ENCODE results near the gene TPRX2.

TPRX2 gene

DNA sequence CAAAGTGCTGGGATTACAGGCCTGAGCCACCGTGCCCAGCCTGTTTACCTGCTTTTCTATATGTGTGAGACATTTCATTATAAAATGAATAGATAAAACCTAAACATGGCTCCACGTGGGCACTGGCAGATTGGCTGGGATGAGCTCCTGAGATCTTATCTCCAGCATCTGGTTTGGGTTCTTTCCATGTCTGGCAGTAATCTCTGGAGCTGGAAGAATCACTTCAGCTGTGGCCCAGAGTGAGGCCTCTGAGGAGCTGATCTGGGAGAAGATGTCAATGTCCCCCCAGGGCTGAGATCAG is 32.5 kb downstream of the TPRX2 start:
- H3K4me3 ChIP-seq (ENCODE audit: low read length), result no peak overlapping the region
- no peak overlapping the region for H3K27ac ChIP-seq (ENCODE audit: low read length)
- no peaks in the 10 kb centered on the region for H3K4me1 ChIP-seq (ENCODE audit: low read length)

DNA sequence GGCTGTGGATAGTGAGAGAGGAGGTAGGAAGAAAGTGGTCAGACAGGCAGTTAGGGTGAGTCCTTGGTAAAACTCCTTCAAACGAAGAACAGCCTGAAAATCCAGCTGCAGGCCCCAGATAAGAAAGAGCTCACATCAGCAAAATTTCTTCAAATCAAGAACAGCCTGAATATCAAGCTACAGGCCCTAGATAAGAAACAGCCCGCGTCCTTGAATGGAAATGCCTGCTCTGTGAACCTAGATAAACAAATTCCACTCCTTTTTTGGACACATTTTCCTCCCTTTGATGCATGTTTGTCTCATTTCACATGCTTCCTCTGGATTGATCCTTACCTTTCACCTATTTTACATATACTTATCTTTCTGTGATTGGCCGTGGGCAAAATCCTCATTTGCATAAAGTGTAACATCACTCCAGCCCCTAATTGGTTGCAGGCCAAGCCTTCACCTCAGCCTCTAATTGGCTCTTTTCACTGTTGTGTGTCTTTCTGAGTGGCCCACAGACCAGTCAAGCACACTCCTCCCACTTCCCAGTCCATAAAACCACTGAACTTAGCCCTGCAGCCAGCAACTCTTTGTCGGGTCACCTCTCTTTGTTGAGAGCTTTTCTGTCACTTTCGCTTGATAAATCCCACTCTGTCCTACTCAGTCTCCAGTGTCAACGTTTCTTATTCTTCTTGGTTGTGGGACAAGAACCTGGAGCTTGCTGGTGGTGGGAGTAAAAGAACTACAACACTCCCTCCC is 33.1 kb downstream of the TPRX2 start:
- H2AFZ ChIP-seq (ENCODE audit: low read length), result no peak overlapping the region
- H3K9ac ChIP-seq (ENCODE audit: low read length), result no peak overlapping the region
- H3K27me3 ChIP-seq (replicated peaks; ENCODE audit: insufficient read depth, low read length), result peaks cover 82% of the 10 kb centered on the region
- no peak overlapping the region for H3K4me3 ChIP-seq (ENCODE audit: low read length)
- H3F3A ChIP-seq (ENCODE audit: insufficient read depth, low read length), result no peaks in the 10 kb centered on the region
- DNase-seq, result no peak
- H3K36me3 ChIP-seq (replicated peaks; ENCODE audit: insufficient read depth, low read length), result no peaks in the 10 kb centered on the region
- no peak for TF ChIP-seq EZH2phosphoT487 (IDR thresholded peaks at IDR 0.05; ENCODE audit: low read length)
- TF ChIP-seq, protein P1, sequence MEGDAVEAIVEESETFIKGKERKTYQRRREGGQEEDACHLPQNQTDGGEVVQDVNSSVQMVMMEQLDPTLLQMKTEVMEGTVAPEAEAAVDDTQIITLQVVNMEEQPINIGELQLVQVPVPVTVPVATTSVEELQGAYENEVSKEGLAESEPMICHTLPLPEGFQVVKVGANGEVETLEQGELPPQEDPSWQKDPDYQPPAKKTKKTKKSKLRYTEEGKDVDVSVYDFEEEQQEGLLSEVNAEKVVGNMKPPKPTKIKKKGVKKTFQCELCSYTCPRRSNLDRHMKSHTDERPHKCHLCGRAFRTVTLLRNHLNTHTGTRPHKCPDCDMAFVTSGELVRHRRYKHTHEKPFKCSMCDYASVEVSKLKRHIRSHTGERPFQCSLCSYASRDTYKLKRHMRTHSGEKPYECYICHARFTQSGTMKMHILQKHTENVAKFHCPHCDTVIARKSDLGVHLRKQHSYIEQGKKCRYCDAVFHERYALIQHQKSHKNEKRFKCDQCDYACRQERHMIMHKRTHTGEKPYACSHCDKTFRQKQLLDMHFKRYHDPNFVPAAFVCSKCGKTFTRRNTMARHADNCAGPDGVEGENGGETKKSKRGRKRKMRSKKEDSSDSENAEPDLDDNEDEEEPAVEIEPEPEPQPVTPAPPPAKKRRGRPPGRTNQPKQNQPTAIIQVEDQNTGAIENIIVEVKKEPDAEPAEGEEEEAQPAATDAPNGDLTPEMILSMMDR (IDR thresholded peaks at IDR 0.05; ENCODE audit: low read length), result no peak
- TF ChIP-seq EZH2 (optimal IDR thresholded peaks at IDR 0.05; ENCODE audit: low read depth, low read length), result no peak
- no peaks in the 10 kb centered on the region for H3K9me3 ChIP-seq (replicated peaks; ENCODE audit: insufficient read depth, low read length)
- H3K27ac ChIP-seq (ENCODE audit: low read length), result no peak overlapping the region
- H3K4me2 ChIP-seq (ENCODE audit: low read depth, low read length), result no peak overlapping the region
- H3K79me2 ChIP-seq (ENCODE audit: low read length), result no peaks in the 10 kb centered on the region
- no peaks in the 10 kb centered on the region for H3K4me1 ChIP-seq (ENCODE audit: low read length)
- H4K20me1 ChIP-seq (ENCODE audit: insufficient read depth, low read length), result no peaks in the 10 kb centered on the region
- H3K9me2 ChIP-seq (replicated peaks; ENCODE audit: insufficient read depth, low read length), result no peaks in the 10 kb centered on the region

More for the DNA sequence above, 32.5 kb downstream of the TPRX2 start:
- no peak for TF ChIP-seq EZH2 (optimal IDR thresholded peaks at IDR 0.05; ENCODE audit: low read depth, low read length)
- TF ChIP-seq, protein P1 (IDR thresholded peaks at IDR 0.05; ENCODE audit: low read length), result no peak
- no peak for TF ChIP-seq EZH2phosphoT487 (IDR thresholded peaks at IDR 0.05; ENCODE audit: low read length)
- no peaks in the 10 kb centered on the region for H3K9me2 ChIP-seq (replicated peaks; ENCODE audit: insufficient read depth, low read length)
- H3K4me2 ChIP-seq (ENCODE audit: low read depth, low read length), result no peak overlapping the region
- no peaks in the 10 kb centered on the region for H3K36me3 ChIP-seq (replicated peaks; ENCODE audit: insufficient read depth, low read length)
- no peak overlapping the region for H3K9ac ChIP-seq (ENCODE audit: low read length)
- H3K27me3 ChIP-seq (replicated peaks; ENCODE audit: insufficient read depth, low read length), result peaks cover 82% of the 10 kb centered on the region
- H3F3A ChIP-seq (ENCODE audit: insufficient read depth, low read length), result no peaks in the 10 kb centered on the region
- DNase-seq, result no peak
- no peak overlapping the region for H2AFZ ChIP-seq (ENCODE audit: low read length)
- no peaks in the 10 kb centered on the region for H3K79me2 ChIP-seq (ENCODE audit: low read length)
- no peaks in the 10 kb centered on the region for H4K20me1 ChIP-seq (ENCODE audit: insufficient read depth, low read length)
- no peaks in the 10 kb centered on the region for H3K9me3 ChIP-seq (replicated peaks; ENCODE audit: insufficient read depth, low read length)

DNA sequence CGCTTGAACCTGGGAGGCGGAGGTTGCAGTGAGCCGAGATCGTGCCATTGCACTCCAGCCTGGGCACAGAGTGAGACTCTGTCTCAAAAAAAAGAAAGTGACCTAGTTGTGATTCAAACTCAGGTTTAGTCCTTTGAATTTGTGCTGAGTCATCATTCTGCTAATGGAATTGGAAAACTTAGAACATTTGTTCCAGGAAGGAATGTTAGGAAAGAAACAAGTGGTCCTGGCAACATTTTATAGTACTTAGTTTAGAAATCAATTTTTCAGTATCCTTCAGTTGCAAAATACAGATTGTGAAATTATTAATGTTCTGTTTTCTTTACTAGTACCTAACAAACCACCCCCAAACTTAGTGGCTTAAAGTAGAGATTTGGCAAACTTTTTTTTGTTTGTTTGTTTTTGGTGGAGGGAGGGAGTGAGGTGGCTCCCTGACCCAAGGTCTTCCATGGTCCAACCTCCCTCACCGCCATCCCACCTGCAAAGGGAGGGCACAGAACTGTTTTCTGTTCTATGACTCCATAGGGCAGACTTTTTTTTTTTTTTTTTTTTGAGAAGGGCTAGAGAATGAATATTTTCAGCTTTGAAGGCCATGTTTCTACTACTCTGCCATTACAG is 36.2 kb downstream of the TPRX2 start:
- H3F3A ChIP-seq (ENCODE audit: insufficient read depth, low read length), result no peaks in the 10 kb centered on the region
- H4K20me1 ChIP-seq (ENCODE audit: insufficient read depth, low read length), result no peaks in the 10 kb centered on the region
- DNase-seq, result no peak
- no peak overlapping the region for H3K4me3 ChIP-seq (ENCODE audit: low read length)
- no peak overlapping the region for H3K4me2 ChIP-seq (ENCODE audit: low read depth, low read length)
- H3K9me2 ChIP-seq (replicated peaks; ENCODE audit: insufficient read depth, low read length), result no peaks in the 10 kb centered on the region
- no peaks in the 10 kb centered on the region for H3K36me3 ChIP-seq (replicated peaks; ENCODE audit: insufficient read depth, low read length)
- H3K9ac ChIP-seq (ENCODE audit: low read length), result no peak overlapping the region
- TF ChIP-seq EZH2phosphoT487 (IDR thresholded peaks at IDR 0.05; ENCODE audit: low read length) (no peak), EZH2 (optimal IDR thresholded peaks at IDR 0.05; ENCODE audit: low read depth, low read length) (no peak)
- TF ChIP-seq, protein P1 (IDR thresholded peaks at IDR 0.05; ENCODE audit: low read length), result no peak
- no peaks in the 10 kb centered on the region for H3K4me1 ChIP-seq (ENCODE audit: low read length)
- H3K27ac ChIP-seq (ENCODE audit: low read length), result no peak overlapping the region
- H3K27me3 ChIP-seq (replicated peaks; ENCODE audit: insufficient read depth, low read length), result peaks cover 83% of the 10 kb centered on the region
- no peaks in the 10 kb centered on the region for H3K9me3 ChIP-seq (replicated peaks; ENCODE audit: insufficient read depth, low read length)
- H3K79me2 ChIP-seq (ENCODE audit: low read length), result no peaks in the 10 kb centered on the region
- no peak overlapping the region for H2AFZ ChIP-seq (ENCODE audit: low read length)

Measured in MM.1S (cell line).